Measurements from ENCODE around the gene SNCB.

Gene SNCB

DNA sequence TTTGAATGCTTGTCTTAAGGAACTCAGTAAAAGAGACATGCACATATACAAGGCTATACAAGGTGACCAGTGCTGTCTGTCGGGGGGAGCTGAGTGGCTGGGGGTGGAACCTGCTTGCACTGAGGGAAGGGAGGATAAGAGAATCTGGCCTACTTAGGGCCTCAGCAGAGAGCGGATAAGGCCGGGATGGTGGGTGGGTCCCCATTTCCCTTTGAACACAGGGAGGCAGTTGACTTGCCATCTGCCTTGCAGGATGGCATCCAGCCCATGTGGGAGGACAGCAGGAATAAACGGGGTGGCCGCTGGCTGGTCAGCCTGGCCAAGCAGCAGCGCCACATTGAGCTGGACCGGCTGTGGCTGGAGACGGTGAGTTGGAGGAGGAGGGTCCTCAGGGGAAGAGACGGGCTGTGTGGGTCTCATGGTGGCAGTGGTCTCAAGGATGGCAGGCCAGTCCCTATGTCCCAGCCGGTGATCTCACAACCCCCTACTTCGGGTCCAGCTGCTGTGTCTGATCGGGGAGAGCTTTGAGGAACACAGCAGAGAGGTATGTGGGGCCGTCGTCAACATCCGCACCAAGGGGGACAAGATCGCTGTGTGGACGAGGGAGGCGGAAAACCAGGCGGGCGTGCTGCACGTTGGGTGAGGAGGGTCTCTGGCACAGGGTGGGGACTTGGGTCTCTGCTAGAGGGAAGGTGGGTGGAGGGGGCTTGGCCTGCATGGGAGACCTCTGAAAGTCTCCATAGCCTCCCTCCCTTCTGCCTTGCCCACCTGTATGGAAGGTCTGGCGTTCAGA is 14.7 kb upstream of the SNCB start:
- DNase-seq, result no peak
- in situ Hi-C loops (cut with HindIII; ENCODE audit: low pct_ligation_motif_present, low sequenced_read_pairs), result no loop called here
- TF ChIP-seq, protein P1, sequence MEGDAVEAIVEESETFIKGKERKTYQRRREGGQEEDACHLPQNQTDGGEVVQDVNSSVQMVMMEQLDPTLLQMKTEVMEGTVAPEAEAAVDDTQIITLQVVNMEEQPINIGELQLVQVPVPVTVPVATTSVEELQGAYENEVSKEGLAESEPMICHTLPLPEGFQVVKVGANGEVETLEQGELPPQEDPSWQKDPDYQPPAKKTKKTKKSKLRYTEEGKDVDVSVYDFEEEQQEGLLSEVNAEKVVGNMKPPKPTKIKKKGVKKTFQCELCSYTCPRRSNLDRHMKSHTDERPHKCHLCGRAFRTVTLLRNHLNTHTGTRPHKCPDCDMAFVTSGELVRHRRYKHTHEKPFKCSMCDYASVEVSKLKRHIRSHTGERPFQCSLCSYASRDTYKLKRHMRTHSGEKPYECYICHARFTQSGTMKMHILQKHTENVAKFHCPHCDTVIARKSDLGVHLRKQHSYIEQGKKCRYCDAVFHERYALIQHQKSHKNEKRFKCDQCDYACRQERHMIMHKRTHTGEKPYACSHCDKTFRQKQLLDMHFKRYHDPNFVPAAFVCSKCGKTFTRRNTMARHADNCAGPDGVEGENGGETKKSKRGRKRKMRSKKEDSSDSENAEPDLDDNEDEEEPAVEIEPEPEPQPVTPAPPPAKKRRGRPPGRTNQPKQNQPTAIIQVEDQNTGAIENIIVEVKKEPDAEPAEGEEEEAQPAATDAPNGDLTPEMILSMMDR (IDR thresholded peaks at IDR 0.05; ENCODE audit: low read depth, low read length, missing control alignments), result no peak

DNA sequence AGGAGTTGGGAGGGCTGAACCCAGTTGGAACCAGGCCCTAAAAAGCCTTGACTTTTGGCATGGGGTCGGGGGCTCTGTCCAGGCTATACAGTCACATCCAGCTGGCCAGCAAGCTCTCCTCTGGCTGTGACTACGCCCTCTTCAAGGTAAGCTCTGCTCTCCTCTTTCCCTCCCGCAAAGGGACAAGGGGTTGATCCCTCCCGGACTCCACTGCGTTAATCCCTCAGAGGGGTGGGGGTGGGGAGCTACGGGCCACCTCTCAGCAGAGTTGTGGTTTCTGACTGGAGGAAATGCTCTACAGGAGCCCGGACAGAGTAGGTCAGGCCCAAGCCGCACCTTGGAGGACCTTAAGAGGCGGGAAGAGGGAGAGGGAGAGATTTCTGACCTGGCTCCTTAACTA is 14.0 kb upstream of the SNCB start:
- in situ Hi-C loops (cut with HindIII; ENCODE audit: low pct_ligation_motif_present, low sequenced_read_pairs), result no loop called here
- no peaks in the 10 kb centered on the region for H3K36me3 ChIP-seq (replicated peaks)
- no peak overlapping the region for H3K4me3 ChIP-seq (ENCODE audit: low read depth, low read length)
- no peak for DNase-seq
- H3K27ac ChIP-seq, result no peak overlapping the region
- H3K27me3 ChIP-seq (replicated peaks), result no peaks in the 10 kb centered on the region
- TF ChIP-seq, protein P1 (IDR thresholded peaks at IDR 0.05; ENCODE audit: low read depth, low read length, missing control alignments), result no peak

More for the DNA sequence above, 14.7 kb upstream of the SNCB start:
- Histone ChIP-seq H3K36me3 (replicated peaks) (no peaks in the 10 kb centered on the region), H3K27ac (no peak overlapping the region), H3K4me3 (ENCODE audit: low read depth, low read length) (no peak overlapping the region), H3K27me3 (replicated peaks) (no peaks in the 10 kb centered on the region)

DNA sequence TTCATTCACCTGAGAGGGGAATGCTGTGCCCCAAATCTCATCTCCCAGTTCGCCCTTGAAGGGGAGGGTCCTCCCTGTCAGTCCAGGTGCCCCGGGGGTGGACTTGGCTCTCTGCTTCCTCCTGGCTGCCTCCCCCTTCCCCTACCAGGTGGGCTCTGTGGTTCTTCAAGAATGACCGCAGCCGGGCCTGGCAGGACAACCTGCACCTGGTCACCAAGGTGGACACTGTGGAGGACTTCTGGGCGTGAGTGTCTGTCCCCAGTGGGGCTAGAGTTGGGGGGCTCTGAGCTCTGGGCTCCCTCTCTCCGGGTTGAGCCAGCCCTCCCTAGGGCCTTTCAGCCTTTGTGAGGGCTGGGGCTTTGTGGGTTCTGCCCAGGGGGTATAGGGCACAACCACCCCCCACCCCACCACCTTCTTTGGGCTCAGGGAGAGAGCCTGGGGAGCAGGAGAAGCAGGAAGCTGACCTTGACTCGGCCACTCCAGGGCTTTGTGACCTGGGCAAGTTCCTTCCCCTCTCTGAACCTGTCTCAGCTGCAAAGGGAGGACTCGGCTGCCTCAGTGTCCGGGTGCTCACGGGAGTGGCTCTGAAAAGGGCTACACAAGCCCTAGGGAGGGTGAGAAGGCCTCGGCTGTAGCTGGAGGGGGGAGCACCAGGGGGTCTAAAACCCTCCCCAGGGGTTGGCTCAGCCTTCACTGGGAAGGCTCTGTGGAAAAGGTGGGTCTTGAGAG is 13.3 kb upstream of the SNCB start:
- Histone ChIP-seq H3K36me3 (replicated peaks) (no peaks in the 10 kb centered on the region), H3K4me3 (ENCODE audit: low read depth, low read length) (no peak overlapping the region), H3K27me3 (replicated peaks) (no peaks in the 10 kb centered on the region), H3K27ac (no peak overlapping the region)
- DNase-seq, result no peak
- TF ChIP-seq, protein P1 (IDR thresholded peaks at IDR 0.05; ENCODE audit: low read depth, low read length, missing control alignments), result no peak
- in situ Hi-C loops (cut with HindIII; ENCODE audit: low pct_ligation_motif_present, low sequenced_read_pairs), result no loop called here

DNA sequence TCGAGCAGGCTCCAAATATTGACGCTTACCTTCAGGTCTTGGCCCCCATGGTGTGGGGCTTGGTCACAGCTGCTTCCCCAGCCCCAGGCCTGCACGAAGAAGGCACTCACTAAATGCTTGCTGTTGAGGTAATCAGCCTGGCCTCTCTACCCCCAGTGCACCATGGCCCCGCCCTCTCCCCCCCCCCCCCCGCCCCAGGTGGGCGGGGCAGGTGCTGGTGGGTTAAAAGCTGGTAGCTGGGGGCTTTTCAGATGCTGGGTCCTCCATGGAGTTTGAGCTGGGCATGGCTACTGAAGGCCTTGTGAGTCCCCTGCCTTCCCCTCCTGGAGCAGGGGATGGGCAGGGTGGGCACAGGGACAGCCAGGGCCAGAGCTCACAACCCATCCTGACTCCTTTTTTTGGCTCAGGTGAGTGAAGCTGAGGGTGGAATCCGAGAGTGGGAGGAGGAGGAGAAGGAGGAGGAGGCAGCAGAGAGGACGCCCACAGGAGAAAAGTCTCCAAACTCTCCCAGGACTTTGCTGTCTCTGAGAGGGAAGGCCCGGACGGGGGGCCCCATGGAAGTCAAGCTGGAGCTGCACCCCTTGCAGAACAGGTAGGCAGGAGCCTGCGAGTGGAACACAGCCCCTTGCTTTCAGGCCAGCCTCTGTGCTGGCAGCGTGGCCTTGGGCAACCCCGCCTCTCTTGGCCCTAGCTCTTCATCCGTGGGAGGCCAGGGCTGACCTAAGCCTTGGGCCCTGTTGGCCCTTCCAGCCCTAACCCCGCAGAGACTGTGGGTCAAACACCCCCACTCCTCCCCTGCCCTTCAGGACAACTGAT is 12.5 kb upstream of the SNCB start:
- Histone ChIP-seq H3K27me3 (replicated peaks) (no peaks in the 10 kb centered on the region), H3K36me3 (replicated peaks) (no peaks in the 10 kb centered on the region), H3K27ac (no peak overlapping the region), H3K4me3 (ENCODE audit: low read depth, low read length) (no peak overlapping the region)
- in situ Hi-C loops (cut with HindIII; ENCODE audit: low pct_ligation_motif_present, low sequenced_read_pairs), result no loop called here
- TF ChIP-seq, protein P1 (IDR thresholded peaks at IDR 0.05; ENCODE audit: low read depth, low read length, missing control alignments), result no peak
- DNase-seq, result no peak

DNA sequence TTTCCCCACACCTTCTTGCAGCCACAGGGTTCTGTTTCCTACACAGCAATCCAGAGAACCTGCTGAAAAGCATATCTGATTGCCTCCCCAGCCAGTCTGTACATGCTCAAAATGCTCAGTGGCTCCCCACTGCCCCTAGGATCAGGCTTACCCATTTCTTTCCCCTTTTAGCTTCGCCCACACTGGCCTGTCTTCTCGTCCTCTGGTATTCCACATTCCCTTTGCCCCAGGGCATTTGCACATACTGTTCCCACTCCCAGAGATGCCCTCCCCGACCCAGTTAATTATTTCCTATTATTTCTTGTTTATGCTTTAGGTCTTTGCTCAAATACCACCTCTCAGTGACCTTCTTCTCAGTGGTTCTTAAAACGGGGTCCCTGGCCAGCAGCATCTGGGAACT is 10.3 kb upstream of the SNCB start:
- no peak overlapping the region for H3K4me3 ChIP-seq (ENCODE audit: low read depth, low read length)
- H3K36me3 ChIP-seq (replicated peaks), result no peaks in the 10 kb centered on the region
- TF ChIP-seq, protein P1 (IDR thresholded peaks at IDR 0.05; ENCODE audit: low read depth, low read length, missing control alignments), result no peak
- no peaks in the 10 kb centered on the region for H3K27me3 ChIP-seq (replicated peaks)
- H3K27ac ChIP-seq, result no peak overlapping the region
- no peak for DNase-seq
- in situ Hi-C loops (cut with HindIII; ENCODE audit: low pct_ligation_motif_present, low sequenced_read_pairs), result no loop called here
